Measurements from ENCODE around the gene TRIM5.

TRIM5 gene

DNA sequence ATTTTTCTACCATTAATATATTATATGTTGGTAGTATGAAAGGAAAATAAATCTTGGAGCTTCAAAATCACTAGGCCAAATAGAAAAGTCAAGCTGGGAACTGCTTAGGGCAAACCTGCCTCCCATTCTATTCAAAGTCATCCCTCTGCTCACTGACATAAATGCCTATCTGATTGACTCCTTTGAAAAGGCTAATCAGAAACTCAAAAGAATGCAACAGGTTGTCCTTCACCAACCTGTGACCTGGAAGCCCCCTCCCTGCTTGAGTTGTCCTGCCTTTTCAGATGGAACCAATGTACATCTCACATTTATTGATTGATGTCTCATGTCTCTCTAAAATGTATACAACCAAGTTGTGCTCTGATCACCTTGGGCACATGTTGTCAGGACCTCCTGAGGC lies 63.3 kb downstream of the TRIM5 start:
- DNase-seq, result no peak

DNA sequence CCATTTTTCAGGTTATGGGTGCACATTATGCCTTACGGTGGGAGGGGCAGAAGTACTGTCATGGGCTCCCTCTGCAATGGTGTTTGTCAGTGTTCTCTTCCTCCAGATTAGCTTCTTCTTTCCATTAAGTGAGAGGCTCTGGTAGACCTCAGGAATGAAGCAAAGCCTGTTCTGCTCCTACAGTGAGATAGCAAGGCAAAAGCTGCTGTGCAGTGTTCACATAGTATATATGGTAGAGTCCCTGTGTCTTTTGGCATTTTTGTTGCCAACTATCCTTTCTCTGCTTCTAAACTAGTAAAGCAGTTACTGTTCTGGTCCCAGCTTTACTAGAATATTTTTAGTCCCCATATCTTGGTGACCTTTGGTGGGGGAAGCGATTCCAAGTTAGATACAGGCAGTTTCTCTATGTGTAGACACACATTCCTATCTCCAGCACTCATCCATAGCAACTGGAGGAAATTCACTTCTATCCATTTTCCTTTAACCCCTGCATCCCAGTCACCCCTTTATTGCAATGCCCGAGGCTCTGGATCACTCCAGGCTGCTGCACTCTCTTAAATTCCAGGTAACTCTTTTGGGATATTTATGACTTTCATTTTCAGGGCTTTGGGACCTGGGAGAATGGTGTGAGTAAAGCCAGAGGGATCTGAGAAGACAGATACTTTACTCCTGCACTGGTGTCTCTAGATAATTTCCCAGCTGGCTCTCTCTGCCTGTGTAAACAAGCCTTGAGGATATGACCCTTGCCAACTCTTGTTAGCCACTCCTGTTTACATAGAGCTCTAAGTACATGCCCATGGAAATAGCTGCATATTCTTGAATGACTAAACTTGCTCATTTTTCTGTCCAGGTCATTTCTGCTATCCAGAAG lies 64.0 kb downstream of the TRIM5 start:
- DNase-seq, result no peak

- no peak for DNase-seq
Observed at GRCh38 chr11:5618807-5619206, 66.1 kb downstream of the TRIM5 start.
